Measurements from ENCODE around the gene CENPX.
A peak's percentile ranks its signal among the peaks of the same experiment; 100 is the strongest.
"Not testable (repeated sequence)": the region's sequence is repeated elsewhere in the genome, so short reads cannot be mapped to it uniquely, and the experiment has no call there.

The CENPX gene

DNA sequence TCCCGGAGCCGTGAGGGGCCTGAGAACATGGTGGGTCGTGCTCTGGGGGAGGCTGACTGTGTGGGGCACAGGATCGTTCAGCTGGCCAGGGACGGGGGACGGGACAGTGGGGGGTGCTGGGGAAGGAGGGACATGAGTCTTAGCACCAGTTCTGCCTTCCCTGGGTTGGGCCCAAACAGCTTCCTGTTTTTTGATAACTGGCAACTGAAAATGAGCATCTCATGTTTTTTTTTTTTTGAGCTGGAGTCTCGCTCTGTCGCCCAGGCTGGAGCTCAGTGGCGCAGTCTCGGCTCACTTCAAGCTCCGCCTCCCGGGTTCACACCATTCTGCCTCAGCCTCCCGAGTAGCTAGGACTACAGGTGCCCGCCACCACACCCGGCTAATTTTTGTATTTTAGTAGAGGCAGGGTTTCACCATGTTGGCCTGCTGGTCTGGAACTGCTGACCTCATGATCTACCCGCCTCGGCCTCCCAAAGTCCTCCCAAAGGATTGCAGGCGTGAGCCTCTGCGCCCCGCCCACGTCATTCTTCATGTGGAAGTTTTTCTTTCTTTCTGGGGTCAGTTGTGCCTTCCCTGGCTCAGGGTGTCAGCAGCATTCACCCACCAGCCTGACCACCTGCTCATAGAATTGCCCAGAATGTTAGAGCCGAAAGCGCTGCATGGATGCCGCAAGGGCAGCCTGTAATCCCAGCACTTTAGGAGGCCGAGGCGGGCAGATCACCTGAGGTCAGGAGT, 38.9 kb downstream of the CENPX start:
- H3K4me1 Mint-ChIP-seq = peaks cover 32% of the 10 kb centered on the region
- peaks cover 53% of the 10 kb centered on the region for H3K36me3 Mint-ChIP-seq
- H3K27ac Mint-ChIP-seq = no peak overlapping the region
- no peaks in the 10 kb centered on the region for H3K9me3 Mint-ChIP-seq
- H3K27me3 Mint-ChIP-seq = no peaks in the 10 kb centered on the region
- ATAC-seq = no peak
- no peak overlapping the region for H3K4me3 Mint-ChIP-seq

- no peaks in the 10 kb centered on the region for H3K9me3 Mint-ChIP-seq
- H3K27ac Mint-ChIP-seq = peak overlapping the region; percentile 16
- peaks cover 39% of the 10 kb centered on the region for H3K4me1 Mint-ChIP-seq
- H3K4me3 Mint-ChIP-seq = no peak overlapping the region
- no peaks in the 10 kb centered on the region for H3K27me3 Mint-ChIP-seq
- H3K36me3 Mint-ChIP-seq = peaks cover 50% of the 10 kb centered on the region
- no peak for ATAC-seq
These were observed 39.6 kb downstream of the CENPX start for GRCh38 chr17:81983011-81983638.

DNA sequence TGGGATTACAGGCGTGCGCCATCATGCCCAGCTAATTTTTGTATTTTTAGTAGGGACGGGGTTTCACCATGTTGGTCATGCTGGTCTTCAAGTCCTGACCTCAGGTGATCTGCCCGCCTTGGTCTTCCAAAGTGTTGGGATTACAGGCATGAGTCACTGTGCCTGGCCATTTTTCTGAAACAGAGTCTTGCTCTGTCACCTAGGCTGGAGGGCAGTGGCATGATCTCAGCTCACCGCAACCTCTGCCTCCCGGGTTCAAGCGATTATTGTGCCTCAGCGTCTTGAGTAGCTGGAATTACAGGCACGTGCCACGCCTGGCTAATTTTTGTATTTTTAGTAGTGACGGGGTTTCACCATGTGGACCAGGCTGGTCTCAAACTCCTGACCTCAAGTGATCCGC, 41.2 kb downstream of the CENPX start:
- H3K9me3 Mint-ChIP-seq, ATAC-seq, H3K27ac Mint-ChIP-seq, H3K27me3 Mint-ChIP-seq, H3K4me3 Mint-ChIP-seq: not testable (repeated sequence)
- Mint-ChIP-seq H3K4me1 (peaks cover 41% of the 10 kb centered on the region), H3K36me3 (peaks cover 39% of the 10 kb centered on the region)

GRCh38 chr17:81980707-81981343, 41.9 kb downstream of the CENPX start:
- ATAC-seq = no peak
- Mint-ChIP-seq H3K36me3 (peaks cover 37% of the 10 kb centered on the region), H3K9me3 (no peaks in the 10 kb centered on the region), H3K4me3 (no peak overlapping the region), H3K27ac (no peak overlapping the region), H3K27me3 (no peaks in the 10 kb centered on the region), H3K4me1 (peaks cover 46% of the 10 kb centered on the region)

- Mint-ChIP-seq H3K36me3 (peaks cover 32% of the 10 kb centered on the region), H3K27me3 (no peaks in the 10 kb centered on the region), H3K4me1 (peaks cover 46% of the 10 kb centered on the region), H3K4me3 (no peak overlapping the region), H3K9me3 (no peaks in the 10 kb centered on the region), H3K27ac (peak overlapping the region; percentile 41)
- ATAC-seq = no peak
These were observed 42.6 kb downstream of the CENPX start for GRCh38 chr17:81980122-81980521.

DNA sequence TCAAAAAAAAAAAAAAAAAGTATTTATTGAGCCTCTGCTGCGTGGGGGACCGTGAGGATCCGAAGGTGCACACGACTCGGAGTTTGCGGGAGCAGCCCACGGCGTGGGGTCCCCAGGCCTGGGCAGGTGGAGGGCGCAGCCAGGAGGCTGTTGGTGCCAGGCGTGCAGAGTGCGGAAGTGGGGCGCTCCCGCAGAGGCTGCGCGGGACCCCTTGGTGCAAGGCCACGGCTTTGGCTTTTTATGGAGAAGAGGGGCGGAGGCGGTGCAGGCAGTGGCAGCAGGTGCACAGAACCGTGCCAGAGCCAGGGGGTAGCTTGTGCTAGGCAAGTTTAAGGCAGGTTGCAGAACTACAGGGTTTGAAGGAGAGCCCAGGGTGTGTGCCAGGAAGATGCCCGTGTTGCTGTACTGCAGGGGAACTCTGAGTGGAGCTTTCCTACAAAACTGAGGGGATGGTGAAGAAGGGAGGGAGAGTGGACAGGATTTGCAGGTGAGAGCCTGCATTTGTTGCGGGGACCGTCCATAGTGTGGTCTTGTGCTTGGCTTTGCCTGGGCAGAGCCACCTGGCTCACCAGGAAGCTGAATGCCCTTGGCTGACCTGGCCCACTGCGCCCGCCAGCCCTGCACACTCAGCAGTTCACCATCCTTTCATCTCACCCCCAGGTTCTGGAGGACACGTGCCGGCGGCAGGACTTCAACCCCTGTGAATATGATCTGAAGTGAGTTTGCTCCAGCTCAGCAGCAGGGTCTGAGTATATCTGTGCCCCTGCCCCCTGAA, 44.0 kb downstream of the CENPX start:
- ATAC-seq = no peak
- Mint-ChIP-seq H3K27ac (peak overlapping the region; percentile 93), H3K4me3 (peak overlapping the region; percentile 76), H3K9me3 (no peaks in the 10 kb centered on the region), H3K4me1 (peaks cover 46% of the 10 kb centered on the region), H3K27me3 (no peaks in the 10 kb centered on the region), H3K36me3 (peaks cover 22% of the 10 kb centered on the region)

DNA sequence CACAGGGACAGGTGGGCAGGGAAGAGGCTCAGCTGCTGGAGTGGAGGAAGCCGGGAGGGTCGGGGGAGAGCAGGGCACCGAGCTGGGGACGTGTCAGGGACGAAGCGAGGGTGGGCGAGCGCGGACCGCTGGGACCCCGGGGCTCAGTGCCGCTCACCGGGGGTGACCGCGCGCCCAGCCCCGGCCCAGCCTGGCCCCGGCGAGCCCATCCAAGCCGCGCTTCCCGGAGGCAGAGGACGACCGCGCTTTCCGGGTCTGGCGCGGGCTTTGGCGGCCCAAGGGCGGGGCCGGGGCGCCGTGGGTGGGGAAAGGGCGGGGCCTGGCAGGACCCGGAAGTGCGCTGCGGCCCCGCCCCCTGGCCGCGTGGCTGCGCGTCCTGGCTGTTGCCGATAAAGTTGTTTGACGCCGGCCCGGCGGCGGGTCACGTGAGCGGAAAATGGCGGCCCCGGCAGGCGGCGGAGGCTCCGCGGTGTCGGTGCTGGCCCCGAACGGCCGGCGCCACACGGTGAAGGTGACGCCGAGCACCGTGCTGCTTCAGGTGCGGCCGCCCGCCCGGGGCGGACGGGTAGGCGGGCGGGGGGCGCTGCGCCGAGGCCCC, 45.4 kb downstream of the CENPX start, which contains the start of gene ASPSCR1:
Gene ASPSCR1, plus strand, starts transcription at position 419 of the 598 bp plus-strand sequence. Its CDS starts 18 bp downstream, at position 437.
- peak within 1 kb of the TSS; percentile 97 for H3K4me3 Mint-ChIP-seq
- peak; percentile 97 for ATAC-seq
- peaks cover 15% of the 10 kb centered on the region for H3K36me3 Mint-ChIP-seq
- no peaks in the 10 kb centered on the region for H3K9me3 Mint-ChIP-seq
- H3K27me3 Mint-ChIP-seq = no peaks in the 10 kb centered on the region
- H3K27ac Mint-ChIP-seq = peak within 1 kb of the TSS; percentile 93
- H3K4me1 Mint-ChIP-seq = peaks cover 39% of the 10 kb centered on the region

DNA sequence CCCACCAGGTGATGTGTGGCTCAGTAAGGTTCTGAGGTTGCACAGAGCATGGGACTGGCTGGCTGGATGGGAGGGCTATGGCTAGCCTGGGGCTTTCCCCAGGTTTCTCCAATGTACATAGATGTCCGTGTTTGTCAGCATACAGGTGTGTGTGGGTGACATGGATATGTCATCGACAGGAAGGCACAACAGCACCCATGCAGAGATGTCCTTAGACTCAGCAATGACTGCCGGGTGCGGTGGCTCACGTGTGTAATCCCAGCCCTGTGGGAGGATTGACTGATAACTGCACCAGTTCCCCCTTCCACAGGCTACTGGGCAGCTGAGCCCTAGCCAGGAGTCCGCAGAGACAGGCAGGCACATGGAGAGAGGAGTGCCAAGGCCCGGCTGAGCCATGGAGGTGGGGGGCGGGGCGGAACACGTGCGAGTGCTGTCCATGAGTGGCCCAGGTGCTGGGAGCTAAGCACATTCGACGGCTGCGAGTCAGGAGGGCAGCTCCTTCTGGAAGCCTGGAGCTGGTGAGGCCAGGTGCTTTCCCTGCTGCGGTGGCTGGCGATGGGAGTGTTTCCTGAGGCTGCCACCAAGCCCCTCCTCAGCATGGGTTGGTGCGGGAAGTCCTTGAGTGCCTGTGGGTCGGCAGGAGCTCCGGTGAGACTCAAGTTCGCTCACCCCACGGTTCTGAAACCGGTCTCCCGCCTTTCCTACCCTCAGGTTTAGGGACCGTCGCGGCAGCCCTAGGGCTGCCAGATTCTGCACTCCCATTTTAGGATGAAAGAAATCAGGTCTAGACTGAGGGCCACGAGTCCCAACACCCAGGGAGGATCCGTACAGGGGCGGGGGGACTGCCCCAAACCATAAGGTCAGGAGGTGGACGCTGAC, 46.1 kb downstream of the CENPX start:
- Mint-ChIP-seq H3K4me3 (peak overlapping the region; percentile 97), H3K36me3 (peaks cover 14% of the 10 kb centered on the region), H3K27me3 (no peaks in the 10 kb centered on the region), H3K4me1 (peaks cover 38% of the 10 kb centered on the region), H3K9me3 (no peaks in the 10 kb centered on the region), H3K27ac (peak overlapping the region; percentile 93)
- no peak for ATAC-seq

GRCh38 chr17:81973432-81973831, 49.2 kb downstream of the CENPX start:
- H3K4me1 Mint-ChIP-seq = peaks cover 22% of the 10 kb centered on the region
- H3K27ac Mint-ChIP-seq = no peak overlapping the region
- no peak overlapping the region for H3K4me3 Mint-ChIP-seq
- no peaks in the 10 kb centered on the region for H3K9me3 Mint-ChIP-seq
- no peaks in the 10 kb centered on the region for H3K36me3 Mint-ChIP-seq
- no peak for ATAC-seq
- H3K27me3 Mint-ChIP-seq = no peaks in the 10 kb centered on the region

DNA sequence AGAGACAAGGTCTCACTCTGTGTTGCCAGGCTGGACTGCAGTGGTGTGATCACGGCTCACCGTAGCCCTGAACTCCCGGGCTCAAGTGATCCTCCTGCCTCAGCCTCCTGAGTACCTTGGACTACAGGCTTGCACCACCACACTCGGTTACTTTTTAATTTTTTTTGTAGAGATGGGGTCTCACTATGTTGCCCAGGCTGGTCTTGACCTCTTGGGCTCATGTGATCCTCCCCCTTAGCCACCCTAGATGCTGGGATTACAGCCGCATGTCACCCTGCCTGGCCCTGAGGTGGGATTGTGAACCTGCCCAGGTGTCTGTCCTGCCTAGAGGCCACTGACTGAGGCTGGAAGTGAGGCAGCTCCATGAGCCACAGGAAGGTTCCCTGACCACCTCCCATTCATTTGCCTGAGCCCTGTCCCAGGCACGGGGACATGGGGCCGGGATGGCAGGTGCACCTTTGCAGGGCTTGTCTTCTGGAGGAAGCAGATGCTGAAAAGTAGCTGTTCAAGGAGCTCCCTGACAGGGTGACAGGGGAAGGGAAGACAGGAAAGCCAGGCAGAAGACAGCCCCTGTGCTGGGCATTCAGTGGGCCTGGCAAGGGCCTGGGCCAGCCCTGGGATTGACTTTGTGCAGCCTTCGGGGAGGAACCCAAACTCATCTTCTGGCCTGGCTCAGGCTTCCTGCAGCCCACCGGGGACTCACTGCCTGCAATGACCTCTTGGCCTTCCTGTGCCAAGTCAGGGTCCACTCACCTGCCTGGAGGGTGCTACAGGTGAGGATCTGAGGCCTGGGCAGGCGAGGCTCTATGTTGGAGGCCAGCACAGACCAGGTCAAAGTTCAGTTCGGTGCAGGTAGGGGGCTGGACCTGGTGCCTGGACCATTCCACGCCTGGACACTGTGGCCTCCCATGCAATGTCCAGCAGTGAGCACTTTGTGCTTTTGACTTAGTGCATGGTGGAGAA, 53.5 kb downstream of the CENPX start:
- peaks cover 6% of the 10 kb centered on the region for H3K27me3 Mint-ChIP-seq
- no peak overlapping the region for H3K27ac Mint-ChIP-seq
- H3K9me3 Mint-ChIP-seq = no peaks in the 10 kb centered on the region
- no peak for ATAC-seq
- H3K4me1 Mint-ChIP-seq = peaks cover 19% of the 10 kb centered on the region
- no peaks in the 10 kb centered on the region for H3K36me3 Mint-ChIP-seq
- H3K4me3 Mint-ChIP-seq = no peak overlapping the region
